ENCODE results near the gene IQCF6.
"Not testable (repeated sequence)": the region's sequence is repeated elsewhere in the genome, so short reads cannot be mapped to it uniquely, and the experiment has no call there.

IQCF6 gene

GRCh38 chr3:51779137-51779536 is at the start of gene IQCF6:
Gene IQCF6, minus strand, starts transcription at chr3:51779237. Its CDS starts 13 bp downstream, at chr3:51779224.
- DNase-seq (ENCODE audit: low read depth in 2 of 2), result no peak

GRCh38 chr3:51828297-51828696 is 49.3 kb upstream of the IQCF6 start:
- DNase-seq (ENCODE audit: low read depth in 2 of 2), result no peak

DNA sequence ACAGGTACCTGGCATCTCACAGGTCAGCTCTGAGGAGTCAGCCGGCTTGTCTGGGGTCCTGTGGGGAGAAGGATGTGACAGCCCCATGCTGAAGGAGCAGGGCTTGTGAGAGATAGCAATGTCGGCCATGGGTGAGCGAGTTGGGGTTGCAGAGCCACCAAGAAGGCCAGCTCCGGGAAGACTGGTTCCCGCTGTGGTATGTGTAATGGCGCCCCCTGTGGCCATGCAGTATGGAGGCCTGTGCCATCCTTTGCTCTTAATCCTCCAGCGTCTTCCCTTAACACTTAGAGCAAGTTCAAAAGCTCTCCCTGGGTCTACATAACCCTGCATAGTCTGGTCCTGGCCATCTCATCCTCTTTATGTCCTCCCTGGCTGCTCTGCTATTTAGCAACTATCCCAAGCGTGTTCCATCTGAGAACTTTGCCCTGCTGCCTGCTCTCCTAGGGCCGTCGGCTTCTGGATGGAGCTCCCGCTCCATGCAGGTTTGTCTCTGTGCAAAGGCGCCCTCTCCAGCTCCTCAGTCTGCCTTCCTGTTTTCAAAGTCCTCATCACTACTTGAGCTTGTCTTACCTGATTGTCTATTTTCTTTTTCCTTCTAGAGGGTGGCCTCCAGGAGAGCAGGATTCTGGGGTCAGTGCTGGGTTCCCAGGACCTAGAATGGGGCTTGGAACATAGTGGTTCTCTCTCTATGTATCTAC is 40.8 kb upstream of the IQCF6 start:
- DNase-seq (ENCODE audit: low read depth in 2 of 2), result no peak

DNA sequence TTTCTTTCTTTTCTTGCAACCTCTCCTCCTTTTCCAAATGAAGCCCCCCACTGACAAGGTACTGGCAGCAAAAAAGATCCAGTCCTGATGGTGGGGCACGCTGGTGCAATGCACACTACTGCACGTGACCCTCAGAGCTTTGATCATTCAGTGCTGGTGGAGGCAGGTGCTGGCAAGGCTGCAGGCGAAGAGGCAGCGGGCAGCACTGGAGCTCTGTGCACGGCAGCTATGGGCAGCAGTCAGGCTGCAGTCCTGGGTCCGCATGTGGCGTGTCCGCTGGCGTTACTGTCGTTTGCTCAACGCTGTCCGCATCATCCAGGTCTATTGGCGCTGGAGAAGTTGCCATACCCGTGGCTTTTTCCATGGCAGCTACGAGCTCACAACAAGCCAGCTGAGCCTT is 40.1 kb upstream of the IQCF6 start:
- no peak for DNase-seq (ENCODE audit: low read depth in 2 of 2)

GRCh38 chr3:51817375-51817774 is 38.3 kb upstream of the IQCF6 start:
- no peak for DNase-seq (ENCODE audit: low read depth in 2 of 2)

DNA sequence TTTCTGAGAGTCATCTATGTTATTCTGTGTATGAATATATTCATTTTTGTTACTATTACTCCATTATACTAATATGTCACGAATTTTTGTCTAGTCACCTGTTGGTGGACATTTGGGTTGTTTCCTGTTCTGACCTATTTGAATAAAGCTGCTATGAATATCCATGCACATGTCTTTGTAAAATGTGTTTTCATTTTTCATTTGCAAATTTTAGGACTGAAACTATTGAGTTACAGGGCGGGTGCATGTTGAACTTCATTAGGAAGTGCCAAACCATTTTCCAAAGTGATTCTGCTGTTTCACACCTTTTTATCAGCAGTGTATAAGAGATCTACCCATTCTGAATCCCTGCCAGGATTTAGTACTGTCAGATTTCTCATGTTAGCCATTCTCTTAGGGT is 37.7 kb upstream of the IQCF6 start:
- no peak for DNase-seq (ENCODE audit: low read depth in 2 of 2)

DNA sequence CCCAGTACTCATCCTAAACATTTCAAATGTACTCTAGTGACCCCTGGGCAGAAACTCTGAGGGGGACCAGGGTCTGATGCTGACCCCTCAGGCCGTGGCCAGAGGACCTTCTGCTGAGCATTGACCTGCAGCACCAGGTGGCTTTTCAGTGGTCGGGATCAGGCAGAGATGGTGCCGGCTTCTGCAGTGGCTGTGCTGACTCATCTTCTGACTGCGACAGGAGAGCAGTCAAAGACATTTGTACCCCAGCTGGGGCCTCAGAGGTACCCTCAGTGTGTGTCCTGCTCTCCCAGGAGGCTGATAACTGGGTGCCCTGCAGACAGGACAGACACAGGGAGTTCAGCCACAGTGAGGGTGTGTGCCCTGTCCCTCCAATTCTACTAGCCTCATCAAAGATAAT is 36.6 kb upstream of the IQCF6 start:
- no peak for DNase-seq (ENCODE audit: low read depth in 2 of 2)

GRCh38 chr3:51814034-51814433 is 35.0 kb upstream of the IQCF6 start:
- DNase-seq (ENCODE audit: low read depth in 2 of 2), result no peak

DNA sequence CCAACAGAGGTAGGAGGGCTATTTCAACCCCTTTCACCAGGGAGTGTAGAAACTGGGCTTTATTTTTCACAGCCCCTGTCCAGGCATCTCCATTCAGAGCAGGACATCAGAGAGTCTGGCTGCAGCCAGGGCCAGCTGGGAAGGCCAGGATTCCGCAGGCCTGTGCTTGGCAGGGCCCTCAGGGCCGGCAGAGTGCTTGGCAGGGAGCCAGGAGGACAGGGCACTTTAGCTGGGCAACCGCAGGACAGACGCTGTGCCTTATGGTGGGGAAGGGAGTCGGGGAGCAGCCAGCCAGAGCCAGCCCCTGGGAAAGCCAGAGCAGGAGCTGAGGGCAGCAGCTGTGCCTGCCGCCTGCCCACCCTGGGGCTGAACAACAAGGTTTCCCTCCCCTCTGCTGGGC is 34.5 kb upstream of the IQCF6 start:
- DNase-seq (ENCODE audit: low read depth in 2 of 2), result no peak

DNA sequence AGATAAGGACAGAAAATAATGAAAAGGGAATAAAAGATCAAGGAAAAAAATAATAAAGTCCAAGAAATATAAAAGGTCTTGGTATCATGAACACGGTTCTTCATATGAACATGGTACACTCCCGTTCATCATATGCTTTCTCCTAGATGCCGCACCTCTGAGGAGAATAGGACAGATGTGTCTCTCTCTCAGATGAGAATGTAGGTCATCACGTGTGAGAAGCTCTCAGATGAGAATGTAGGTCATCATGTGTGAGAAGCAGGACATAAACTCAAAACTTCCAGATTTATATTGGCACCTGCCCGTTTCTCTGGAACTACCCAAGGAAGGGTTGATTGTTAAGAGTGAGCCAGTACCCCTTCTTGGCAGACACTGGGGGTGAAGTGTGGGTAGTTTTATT is 29.9 kb upstream of the IQCF6 start:
- no peak for DNase-seq (ENCODE audit: low read depth in 2 of 2)

DNA sequence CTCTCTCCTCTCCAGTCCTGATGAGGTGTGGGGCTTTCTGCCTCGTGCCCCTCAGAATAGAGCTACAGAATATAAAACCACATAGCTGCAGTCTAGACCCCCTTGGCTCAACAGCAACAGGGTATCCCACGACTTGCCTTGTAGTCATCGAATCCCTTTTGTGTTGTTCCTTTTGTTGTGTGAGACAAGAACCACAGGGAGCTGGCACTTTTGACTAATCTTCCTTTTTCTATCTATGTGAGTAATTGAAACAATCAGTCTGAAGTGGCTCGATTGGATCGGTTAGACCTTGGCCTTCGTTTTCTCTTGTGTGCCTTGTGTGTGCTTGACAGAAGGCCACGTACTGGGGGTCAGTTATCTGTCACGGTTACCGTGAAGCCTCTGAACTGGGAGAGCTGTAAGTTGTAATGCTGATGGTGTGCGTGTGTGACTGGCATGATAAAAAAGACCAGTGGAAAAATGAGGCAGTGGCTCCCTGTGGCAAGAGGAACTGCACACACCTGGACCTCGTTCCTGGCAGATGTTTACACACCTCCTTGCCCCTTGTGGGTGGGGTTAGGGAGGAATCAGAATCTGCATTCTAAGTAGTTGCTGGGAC is 23.2 kb upstream of the IQCF6 start:
- DNase-seq (ENCODE audit: low read depth in 2 of 2), result no peak

GRCh38 chr3:51800750-51801125 is 21.7 kb upstream of the IQCF6 start:
- no peak for DNase-seq (ENCODE audit: low read depth in 2 of 2)

- DNase-seq (ENCODE audit: low read depth in 2 of 2), result peak in 1 of 2 donors; percentile 4
Observed at GRCh38 chr3:51799879-51800749, 21.1 kb upstream of the IQCF6 start.

DNA sequence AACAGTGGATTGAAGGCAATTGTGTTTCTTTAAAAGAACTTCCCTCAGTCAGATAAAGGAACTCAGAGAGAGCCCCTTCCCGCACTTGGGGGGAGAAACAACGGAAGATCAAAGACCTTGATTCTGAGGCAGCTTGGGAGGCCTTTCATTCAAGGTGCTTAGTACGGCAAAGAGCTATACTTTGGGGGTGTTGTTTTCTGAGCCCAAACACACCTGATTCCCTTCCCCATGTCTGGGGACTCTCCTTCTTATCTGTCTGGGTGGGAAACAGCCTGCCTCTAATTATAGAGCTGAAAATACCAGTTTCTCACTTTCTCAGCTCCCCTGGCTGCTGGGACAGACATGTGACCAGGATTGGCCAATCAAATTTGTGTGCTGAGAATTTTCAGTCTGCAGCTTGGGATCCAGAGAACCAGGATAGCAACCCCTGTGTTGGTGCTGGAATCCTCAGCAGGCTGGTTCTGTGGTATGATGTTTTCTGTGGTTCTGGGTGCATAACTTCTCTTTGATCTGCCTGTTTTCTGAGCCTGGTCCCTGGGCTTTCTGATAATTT is 19.4 kb upstream of the IQCF6 start:
- DNase-seq (ENCODE audit: low read depth in 2 of 2), result no peak

DNA sequence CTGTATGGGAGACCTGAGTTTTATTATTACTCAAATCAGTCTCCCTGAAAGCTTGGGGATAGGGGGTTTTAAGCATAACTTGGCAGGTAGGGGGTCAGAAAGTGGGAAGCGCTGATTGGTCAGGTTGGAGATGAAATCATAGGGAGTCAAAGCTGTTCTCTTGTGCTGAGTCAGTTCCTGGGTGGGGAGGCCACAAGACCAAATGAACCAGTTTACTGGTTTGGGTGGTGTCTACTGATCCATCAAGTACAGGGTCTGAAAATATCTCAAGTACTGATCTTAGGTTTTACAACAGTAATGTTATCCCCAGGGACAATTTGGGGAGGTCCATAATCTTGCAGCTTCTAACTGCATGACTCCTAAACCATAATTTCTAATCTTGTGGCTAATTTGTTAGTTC is 17.8 kb upstream of the IQCF6 start:
- DNase-seq (ENCODE audit: low read depth in 2 of 2), result no peak

DNA sequence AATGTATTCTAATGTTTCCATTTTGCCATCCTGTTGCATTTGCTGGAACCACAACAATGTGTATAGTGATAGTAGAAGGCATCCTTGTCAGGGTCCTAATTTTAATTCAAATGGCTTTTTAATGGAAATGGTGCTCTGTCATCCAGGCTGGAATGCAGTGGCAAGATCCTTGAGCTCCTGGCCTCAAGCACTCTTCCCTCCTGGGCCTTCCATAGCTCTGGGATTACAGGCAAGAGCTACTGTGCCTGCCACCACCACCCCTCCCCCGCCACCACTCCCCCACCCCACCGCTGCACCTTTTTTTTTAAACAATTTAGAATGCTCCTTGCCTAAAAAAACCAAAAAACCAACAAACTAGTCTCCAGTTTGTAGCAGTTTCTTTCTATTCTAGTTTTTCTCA is 15.2 kb upstream of the IQCF6 start:
- no peak for DNase-seq (ENCODE audit: low read depth in 2 of 2)

- no peak for DNase-seq (ENCODE audit: low read depth in 2 of 2)
Observed at GRCh38 chr3:51792206-51792605, 13.2 kb upstream of the IQCF6 start.

- DNase-seq (ENCODE audit: low read depth in 2 of 2), result no peak
Observed at GRCh38 chr3:51789437-51789836, 10.4 kb upstream of the IQCF6 start.

DNA sequence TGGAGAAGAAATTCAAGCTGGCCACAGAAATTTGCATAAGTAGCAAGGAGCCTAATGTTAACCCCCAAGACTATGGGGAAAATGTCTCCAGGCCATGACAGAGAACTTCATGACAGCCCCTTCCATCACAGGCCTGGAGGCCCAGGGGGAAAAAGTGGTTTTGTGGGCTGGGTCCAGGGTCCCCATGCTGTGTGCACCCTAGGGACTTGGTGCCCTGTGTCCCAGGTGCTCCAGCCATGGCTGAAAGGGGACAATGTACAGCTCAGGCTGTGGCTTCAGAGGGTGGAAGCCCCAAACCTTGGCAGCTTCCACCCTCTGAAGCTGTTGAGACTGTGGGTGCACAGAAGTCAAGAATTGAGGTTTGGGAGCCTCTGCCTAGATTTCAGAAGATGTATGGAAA is 8.5 kb upstream of the IQCF6 start:
- DNase-seq (ENCODE audit: low read depth in 2 of 2), result not testable (repeated sequence)

- no peak for DNase-seq (ENCODE audit: low read depth in 2 of 2)
Observed at GRCh38 chr3:51786267-51786666, 7.2 kb upstream of the IQCF6 start.

GRCh38 chr3:51778554-51778953 is 483 bp downstream of the IQCF6 start:
- no peak for DNase-seq (ENCODE audit: low read depth in 2 of 2)

- no peak for DNase-seq (ENCODE audit: low read depth in 2 of 2)
Observed at GRCh38 chr3:51777985-51778384, 1.1 kb downstream of the IQCF6 start.
